ENCODE data around the gene LIPJ. TPM values are rescaled to one million over a fixed set of nuclear protein-coding genes. Genes with fewer than 3 reads are reported as not detected.

Gene LIPJ
- total RNA-seq, 3 donors from 2014 or later (not counting 1 experiment from before 2014, with no cell fraction given) = 0.09 TPM; not detected in 2

GRCh38 chr10:88618496-88618895, 31.9 kb downstream of the LIPJ start:
- 100% methylated on average over 1 of the region's 1 CpG for WGBS (ENCODE audit: insufficient coverage)
- no peaks in the 10 kb centered on the region for H3K4me1 Mint-ChIP-seq

GRCh38 chr10:88620441-88620840, 33.9 kb downstream of the LIPJ start:
- WGBS (ENCODE audit: insufficient coverage) = 88% methylated on average over 1 of the region's 1 CpG
- Histone ChIP-seq H3K4me1 (ENCODE audit: control insufficient read depth, insufficient read depth, low read length) (no peaks in the 10 kb centered on the region), H3K27me3 (ENCODE audit: control insufficient read depth, insufficient read depth, low read length) (no peaks in the 10 kb centered on the region), H3K4me3 (ENCODE audit: low read length) (no peak overlapping the region), H3K27ac (ENCODE audit: low read length) (no peak overlapping the region), H3K9me3 (ENCODE audit: control insufficient read depth, insufficient read depth, low read length) (no peaks in the 10 kb centered on the region), H3K36me3 (ENCODE audit: control insufficient read depth, insufficient read depth, low read length) (no peaks in the 10 kb centered on the region)
- peaks cover 0 to 3% of the 10 kb centered on the region in 2 donors for H3K27me3 Mint-ChIP-seq (ENCODE audit: low read depth in 2 of 2)
- H3K9me3 Mint-ChIP-seq = no peaks in the 10 kb centered on the region
- ATAC-seq (no peak), DNase-seq (no peak)
- H3K27ac Mint-ChIP-seq = no peak overlapping the region
- TF ChIP-seq CTCF (IDR thresholded peaks at IDR 0.05) = no peak
- no peaks in the 10 kb centered on the region for H3K4me1 Mint-ChIP-seq
- no peaks in the 10 kb centered on the region for H3K36me3 Mint-ChIP-seq
- intact Hi-C loops (cut with micrococcal nuclease) = no loop called here
- H3K4me3 Mint-ChIP-seq = no peak overlapping the region

More at GRCh38 chr10:88618496-88618895, 31.9 kb downstream of the LIPJ start:
- peaks cover 0 to 3% of the 10 kb centered on the region in 2 donors for H3K27me3 Mint-ChIP-seq (ENCODE audit: low read depth in 2 of 2)
- no peaks in the 10 kb centered on the region for H3K4me1 ChIP-seq (ENCODE audit: control insufficient read depth, insufficient read depth, low read length)
- H3K36me3 Mint-ChIP-seq = no peaks in the 10 kb centered on the region
- no peak overlapping the region for H3K27ac ChIP-seq (ENCODE audit: low read length)
- ATAC-seq (no peak), DNase-seq (no peak)
- intact Hi-C loops (cut with micrococcal nuclease) = no loop called here
- no peaks in the 10 kb centered on the region for H3K36me3 ChIP-seq (ENCODE audit: control insufficient read depth, insufficient read depth, low read length)
- no peak overlapping the region for H3K27ac Mint-ChIP-seq
- H3K27me3 ChIP-seq (ENCODE audit: control insufficient read depth, insufficient read depth, low read length) = no peaks in the 10 kb centered on the region
- H3K4me3 ChIP-seq (ENCODE audit: low read length) = no peak overlapping the region
- no peak for TF ChIP-seq CTCF (IDR thresholded peaks at IDR 0.05)
- no peak overlapping the region for H3K4me3 Mint-ChIP-seq
- H3K9me3 Mint-ChIP-seq = no peaks in the 10 kb centered on the region
- no peaks in the 10 kb centered on the region for H3K9me3 ChIP-seq (ENCODE audit: control insufficient read depth, insufficient read depth, low read length)

- H3K9me3 ChIP-seq (ENCODE audit: control insufficient read depth, insufficient read depth, low read length) = no peaks in the 10 kb centered on the region
- H3K27ac Mint-ChIP-seq = no peak overlapping the region
These were observed 37.3 kb downstream of the LIPJ start for GRCh38 chr10:88623835-88624234.

More at GRCh38 chr10:88623835-88624234, 37.3 kb downstream of the LIPJ start:
- no peaks in the 10 kb centered on the region for H3K36me3 ChIP-seq (ENCODE audit: control insufficient read depth, insufficient read depth, low read length)
- H3K4me3 ChIP-seq (ENCODE audit: low read length) = no peak overlapping the region
- no peak for TF ChIP-seq CTCF (IDR thresholded peaks at IDR 0.05)
- no peak overlapping the region for H3K4me3 Mint-ChIP-seq
- DNase-seq = no peak
- no peaks in the 10 kb centered on the region for H3K9me3 Mint-ChIP-seq
- H3K4me1 ChIP-seq (ENCODE audit: control insufficient read depth, insufficient read depth, low read length) = no peaks in the 10 kb centered on the region
- H3K36me3 Mint-ChIP-seq = no peaks in the 10 kb centered on the region
- intact Hi-C loops (cut with micrococcal nuclease) = no loop called here
- H3K27me3 Mint-ChIP-seq (ENCODE audit: low read depth in 2 of 2) = peaks cover 0 to 3% of the 10 kb centered on the region in 2 donors
- H3K4me1 Mint-ChIP-seq = no peaks in the 10 kb centered on the region
- ATAC-seq = no peak
- no peak overlapping the region for H3K27ac ChIP-seq (ENCODE audit: low read length)
- H3K27me3 ChIP-seq (ENCODE audit: control insufficient read depth, insufficient read depth, low read length) = no peaks in the 10 kb centered on the region
- whole genome bisulfite sequencing (ENCODE audit: insufficient coverage) = 100% methylated on average over 1 of the region's 2 CpGs
